ENCODE results near the gene LMAN2L. TPM values are rescaled to one million over a fixed set of nuclear protein-coding genes. Genes with fewer than 3 reads are reported as not detected.

LMAN2L gene
- total RNA-seq, 2 donors from 2014 or later: 13.5 to 24.7 TPM

DNA sequence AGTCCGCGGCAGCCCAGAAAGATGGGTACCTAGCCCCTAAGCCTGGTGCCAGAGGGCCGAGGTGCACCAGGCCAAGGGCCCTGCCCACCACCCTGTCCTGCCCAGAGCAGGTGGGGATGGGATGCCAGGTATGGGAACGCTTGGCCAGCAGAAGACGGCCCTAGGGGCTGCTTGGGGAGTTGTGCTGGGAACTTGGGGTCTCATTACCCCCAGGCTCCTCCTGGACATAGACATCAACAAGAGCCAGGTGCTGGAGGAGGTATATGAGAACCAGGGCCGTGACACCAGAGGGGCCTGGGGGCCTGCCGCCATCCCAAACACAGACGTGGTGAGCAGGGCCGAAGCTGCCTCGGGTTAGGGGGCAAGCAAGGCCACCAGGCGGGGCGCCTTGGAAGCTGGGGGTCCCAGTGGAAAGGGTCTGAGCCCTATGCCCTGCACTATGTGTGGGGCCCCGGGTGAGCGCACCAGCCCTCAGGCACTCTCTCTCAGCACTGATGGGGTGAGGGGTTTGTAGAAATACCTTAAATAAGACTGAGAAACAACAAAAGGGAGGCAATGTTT is 50.4 kb downstream of the LMAN2L start:
- Histone ChIP-seq H3K36me3 (no peaks in the 10 kb centered on the region), H3K4me3 (no peak overlapping the region), H3K9ac (ENCODE audit: low read depth in 2 of 2, low read length in 2 of 2) (no peak overlapping the region), H3K27me3 (no peaks in the 10 kb centered on the region), H3K4me1 (no peaks in the 10 kb centered on the region), H3K9me3 (no peaks in the 10 kb centered on the region), H3K27ac (no peak overlapping the region)
- TF ChIP-seq CTCF (IDR thresholded peaks at IDR 0.05): no peak
- intact Hi-C loops (cut with DNase I): no loop called here
- DNase-seq: no peak

DNA sequence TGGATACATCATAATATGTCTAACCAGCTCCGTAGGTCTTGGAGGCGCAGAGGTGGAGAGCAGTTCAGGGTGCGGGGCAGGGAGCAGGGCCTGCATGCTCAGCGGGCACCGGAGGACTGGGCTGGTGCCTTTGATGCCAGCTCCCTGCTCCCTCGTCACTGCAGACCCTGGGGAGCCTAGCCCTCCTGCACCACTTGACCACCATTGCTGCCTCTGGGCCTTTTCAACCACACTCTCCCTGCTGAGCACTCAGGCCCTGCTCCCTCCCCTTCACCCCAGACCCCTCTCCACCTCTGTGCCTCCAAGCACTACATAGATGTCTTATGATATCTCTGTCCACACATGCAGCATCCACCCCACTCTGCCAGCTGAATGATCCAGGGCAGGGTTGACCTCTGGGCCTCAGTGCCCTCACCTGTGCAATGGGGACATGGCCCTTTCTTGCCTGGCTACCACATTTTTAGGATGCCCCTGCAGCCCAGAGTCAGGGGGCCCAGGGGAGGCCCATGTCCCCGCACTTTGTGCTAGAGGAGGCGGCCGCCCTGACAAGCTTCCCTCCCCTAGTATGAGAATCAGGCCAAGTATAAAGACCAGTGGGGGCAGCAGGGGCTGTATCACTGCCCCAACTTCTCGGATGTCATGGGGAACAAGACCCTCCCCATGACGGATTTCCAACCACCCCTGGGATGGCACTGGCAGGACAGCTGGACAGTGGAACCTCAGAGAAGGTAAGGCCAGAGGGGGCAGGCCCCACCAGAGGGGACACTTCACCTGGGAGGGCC is 51.0 kb downstream of the LMAN2L start:
- intact Hi-C loops (cut with DNase I): no loop called here
- TF ChIP-seq CTCF (IDR thresholded peaks at IDR 0.05): no peak
- Histone ChIP-seq H3K4me1 (no peaks in the 10 kb centered on the region), H3K36me3 (no peaks in the 10 kb centered on the region), H3K9me3 (no peaks in the 10 kb centered on the region), H3K9ac (ENCODE audit: low read depth in 2 of 2, low read length in 2 of 2) (no peak overlapping the region), H3K27ac (no peak overlapping the region), H3K27me3 (no peaks in the 10 kb centered on the region), H3K4me3 (no peak overlapping the region)
- no peak for DNase-seq

DNA sequence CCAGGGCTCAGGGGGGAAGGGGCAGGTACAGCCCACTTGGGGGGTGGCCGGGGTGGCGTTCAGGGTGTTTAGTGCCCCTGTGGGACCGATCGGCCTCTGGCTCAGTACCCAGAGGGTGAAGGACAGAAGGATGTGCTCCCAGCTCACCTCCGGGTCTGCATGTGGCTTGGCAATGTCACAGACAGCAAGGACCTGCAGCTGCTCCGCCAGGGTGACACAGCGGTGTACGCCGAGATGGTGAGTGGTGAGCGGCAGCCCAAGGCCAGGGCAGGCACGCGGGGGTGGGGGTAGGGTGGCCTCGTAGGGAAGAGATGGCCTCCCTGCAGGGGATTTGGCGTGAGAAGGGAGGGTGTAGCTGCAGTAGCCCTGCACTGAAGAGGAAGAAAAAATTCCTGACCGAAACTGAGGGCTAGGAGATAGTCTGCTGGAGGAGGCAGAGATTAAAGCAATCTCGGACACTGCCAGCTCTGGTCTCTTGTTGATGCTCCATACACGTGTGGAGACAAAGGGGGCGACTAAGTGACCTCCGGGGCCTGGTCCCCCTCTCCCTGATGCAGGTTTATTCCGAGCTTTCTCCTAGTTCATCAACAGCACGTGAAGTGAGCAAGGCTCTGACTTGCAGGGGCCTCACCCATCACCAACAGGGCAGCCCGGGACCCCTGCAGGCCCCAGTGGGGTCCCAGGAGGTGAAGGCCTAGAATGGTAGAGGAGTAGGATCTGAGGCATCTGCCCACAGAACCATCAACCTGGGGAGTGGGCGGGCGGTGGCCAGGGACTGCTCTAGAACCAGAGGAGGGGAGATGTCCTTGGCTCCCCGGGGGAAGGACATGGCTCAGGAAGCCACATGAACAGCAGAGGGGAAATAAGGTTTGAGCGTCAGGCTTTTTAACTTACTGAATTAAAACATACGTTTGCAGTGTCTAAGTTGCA is 51.9 kb downstream of the LMAN2L start:
- intact Hi-C loops (cut with DNase I): no loop called here

GRCh38 chr2:96687266-96687665 is 52.6 kb downstream of the LMAN2L start:
- H3K4me3 ChIP-seq: no peak overlapping the region
- no peaks in the 10 kb centered on the region for H3K9me3 ChIP-seq
- H3K27me3 ChIP-seq: no peaks in the 10 kb centered on the region
- H3K9ac ChIP-seq (ENCODE audit: low read depth in 2 of 2, low read length in 2 of 2): no peak overlapping the region
- TF ChIP-seq CTCF (IDR thresholded peaks at IDR 0.05): no peak
- DNase-seq: no peak
- H3K4me1 ChIP-seq: no peaks in the 10 kb centered on the region
- H3K27ac ChIP-seq: no peak overlapping the region
- H3K36me3 ChIP-seq: no peaks in the 10 kb centered on the region
- intact Hi-C loops (cut with DNase I): no loop called here

More for the DNA sequence above, 51.9 kb downstream of the LMAN2L start:
- no peak overlapping the region for H3K27ac ChIP-seq
- no peaks in the 10 kb centered on the region for H3K36me3 ChIP-seq
- no peak overlapping the region for H3K4me3 ChIP-seq
- no peaks in the 10 kb centered on the region for H3K4me1 ChIP-seq
- no peak for TF ChIP-seq CTCF (IDR thresholded peaks at IDR 0.05)
- H3K9ac ChIP-seq (ENCODE audit: low read depth in 2 of 2, low read length in 2 of 2): no peak overlapping the region
- no peak for DNase-seq
- no peaks in the 10 kb centered on the region for H3K9me3 ChIP-seq
- no peaks in the 10 kb centered on the region for H3K27me3 ChIP-seq

Data from colonic mucosa (tissue), 4 donors.